Measurements from ENCODE around the gene CADPS.

DNA sequence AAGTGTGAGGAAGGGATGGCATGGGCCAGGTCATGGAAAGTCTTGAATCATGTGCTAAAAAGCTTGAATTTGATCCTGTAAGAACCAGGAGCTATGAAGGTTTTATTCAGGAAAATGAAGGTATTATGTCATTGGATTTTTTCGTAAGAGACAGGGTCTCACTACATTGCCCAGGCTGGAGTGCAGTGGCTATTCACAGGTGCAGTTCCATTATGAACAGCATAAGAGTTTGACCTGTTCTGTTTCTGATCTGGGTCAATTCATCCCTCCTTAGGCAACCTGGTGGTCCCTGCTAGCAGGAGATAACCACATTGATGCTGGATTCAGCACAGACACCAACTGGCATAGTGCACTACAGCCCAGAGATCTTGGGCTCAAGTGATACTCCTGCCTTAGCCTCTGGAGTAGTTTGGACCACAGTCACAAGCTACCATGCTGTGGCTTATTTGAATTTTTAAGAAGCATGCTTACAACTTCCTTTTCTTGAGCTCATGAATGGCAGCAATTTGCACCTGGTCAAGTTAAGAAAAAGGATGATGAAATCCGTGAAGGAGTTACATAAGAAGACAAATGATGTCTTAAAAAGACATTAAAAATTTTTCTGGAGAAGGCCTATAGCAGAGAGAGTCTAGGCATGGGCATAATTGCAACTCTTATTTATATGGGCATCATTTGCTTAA, 79.1 kb downstream of the CADPS start:
- TF ChIP-seq, protein P1, sequence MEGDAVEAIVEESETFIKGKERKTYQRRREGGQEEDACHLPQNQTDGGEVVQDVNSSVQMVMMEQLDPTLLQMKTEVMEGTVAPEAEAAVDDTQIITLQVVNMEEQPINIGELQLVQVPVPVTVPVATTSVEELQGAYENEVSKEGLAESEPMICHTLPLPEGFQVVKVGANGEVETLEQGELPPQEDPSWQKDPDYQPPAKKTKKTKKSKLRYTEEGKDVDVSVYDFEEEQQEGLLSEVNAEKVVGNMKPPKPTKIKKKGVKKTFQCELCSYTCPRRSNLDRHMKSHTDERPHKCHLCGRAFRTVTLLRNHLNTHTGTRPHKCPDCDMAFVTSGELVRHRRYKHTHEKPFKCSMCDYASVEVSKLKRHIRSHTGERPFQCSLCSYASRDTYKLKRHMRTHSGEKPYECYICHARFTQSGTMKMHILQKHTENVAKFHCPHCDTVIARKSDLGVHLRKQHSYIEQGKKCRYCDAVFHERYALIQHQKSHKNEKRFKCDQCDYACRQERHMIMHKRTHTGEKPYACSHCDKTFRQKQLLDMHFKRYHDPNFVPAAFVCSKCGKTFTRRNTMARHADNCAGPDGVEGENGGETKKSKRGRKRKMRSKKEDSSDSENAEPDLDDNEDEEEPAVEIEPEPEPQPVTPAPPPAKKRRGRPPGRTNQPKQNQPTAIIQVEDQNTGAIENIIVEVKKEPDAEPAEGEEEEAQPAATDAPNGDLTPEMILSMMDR (IDR thresholded peaks at IDR 0.05): no peak
- TF ChIP-seq POLR2A (IDR thresholded peaks at IDR 0.05): no peak
